Smooth muscle cell (in vitro differentiated cells): Measurements from ENCODE around the gene DBN1. TPM values are rescaled to one million over a fixed set of nuclear protein-coding genes. Genes with fewer than 3 reads are reported as not detected.

ENCODE experiments used
- DNase-seq: peaks from one replicate; lab custom pipeline; 2025; ENCODE audit not compliant: unreplicated experiment; lab: John Stamatoyannopoulos, UW
- H2AFZ ChIP-seq: fragments of 200-600 bp; sonication (generic); 2 replicates; pipeline ENCODE4 v1.6.0; 2016; ENCODE audit warnings: antibody characterized with exemption, low read depth, mild to moderate bottlenecking
- H3F3A ChIP-seq: fragments of 200-600 bp; sonication (generic); 2 replicates; pipeline ENCODE4 v1.6.0; 2017; ENCODE audit warnings: antibody characterized with exemption, low read depth
- H3K27ac ChIP-seq: fragments of 200-600 bp; sonication (generic); 2 replicates; pipeline ENCODE4 v1.5.1; 2016; ENCODE audit warnings: low read depth, mild to moderate bottlenecking
- H3K27me3 ChIP-seq: fragments of 200-600 bp; sonication (generic); 2 replicates; pipeline ENCODE4 v1.6.1; 2016; ENCODE audit warnings: low read depth, mild to moderate bottlenecking
- H3K36me3 ChIP-seq: fragments of 200-600 bp; sonication (generic); 2 replicates; pipeline ENCODE4 v1.5.1; 2016; ENCODE audit warnings: low read depth
- H3K4me1 ChIP-seq: fragments of 200-600 bp; sonication (generic); 2 replicates; pipeline ENCODE4 v1.5.1; 2016; ENCODE audit warnings: low read depth
- H3K4me2 ChIP-seq: fragments of 200-600 bp; sonication (generic); 2 replicates; pipeline ENCODE4 v1.6.0; 2016; ENCODE audit warnings: mild to moderate bottlenecking
- H3K4me3 ChIP-seq: fragments of 200-600 bp; sonication (generic); 2 replicates; pipeline ENCODE4 v1.5.1; 2016; ENCODE audit warnings: mild to moderate bottlenecking
- H3K79me2 ChIP-seq: fragments of 200-600 bp; sonication (generic); 2 replicates; pipeline ENCODE4 v1.6.0; 2016; ENCODE audit warnings: low read depth, mild to moderate bottlenecking
- H3K9ac ChIP-seq: fragments of 200-600 bp; sonication (generic); 2 replicates; pipeline ENCODE4 v1.6.0; 2016; ENCODE audit warnings: low read depth
- H3K9me3 ChIP-seq: fragments of 200-600 bp; sonication (generic); replicated peaks from 2 replicates; pipeline ENCODE4 v1.5.1; 2016; ENCODE audit warnings: low read depth
- H4K20me1 ChIP-seq: fragments of 200-600 bp; sonication (generic); 2 replicates; pipeline ENCODE4 v1.6.0; 2016; ENCODE audit warnings: low read depth
- CTCF ChIP-seq: fragments of 200-600 bp; sonication (generic); IDR thresholded peaks from 2 replicates; pipeline ENCODE4 v1.5.1; 2017; ENCODE audit warnings: borderline replicate concordance, mild to moderate bottlenecking, antibody characterized with exemption; ENCODE audit not compliant: insufficient read depth, poor library complexity, severe bottlenecking
- WGBS: methylation state at CpG from one replicate; pipeline ENCODE4 v1.1.7; 2016; ENCODE audit warnings: low lambda C conversion rate; 5-methylcytosine and 5-hydroxymethylcytosine counted together
- polyA plus RNA-seq: library from polyadenylated mRNA; unstranded; fragments of >200 nt; fragmentation: Nextera tagmentation; extraction: Ambion mirVana; gene quantifications from 2 replicates; pipeline ENCODE4 v1.2.1, GENCODE V29; 2016
- total RNA-seq: library from RNA; depleted of rRNA; stranded (reverse); fragments of >200 nt; gene quantifications from 2 replicates; pipeline ENCODE4 v1.2.3, GENCODE V29; 2014

DBN1 gene
- total and polyA plus RNA-seq, 2 experiments from 2014 or later = 116 to 202 TPM

- peaks cover 4% of the 10 kb centered on the region for H3K36me3 ChIP-seq
- no peak overlapping the region for H3K4me3 ChIP-seq
- no peak for TF ChIP-seq CTCF
- WGBS = 77% methylated on average over 18 of the region's 25 CpGs
- H2AFZ ChIP-seq = no peak overlapping the region
- H3K27me3 ChIP-seq = no peaks in the 10 kb centered on the region
- H3K4me2 ChIP-seq = peak overlapping the region; percentile 26
- H3K4me1 ChIP-seq = peaks cover 25% of the 10 kb centered on the region
- H3F3A ChIP-seq = peaks cover 10% of the 10 kb centered on the region
- DNase-seq = no peak
- peaks cover 88% of the 10 kb centered on the region for H4K20me1 ChIP-seq
- no peaks in the 10 kb centered on the region for H3K9me3 ChIP-seq
- H3K9ac ChIP-seq = no peak overlapping the region
- H3K79me2 ChIP-seq = peaks cover 59% of the 10 kb centered on the region
- peak overlapping the region; percentile 68 for H3K27ac ChIP-seq
Measured at GRCh38 chr5:177468685-177469628, 4.5 kb downstream of the DBN1 start.

GRCh38 chr5:177468329-177468684 is 5.1 kb downstream of the DBN1 start:
- Histone ChIP-seq H4K20me1 (peaks cover 95% of the 10 kb centered on the region), H3K4me2 (no peak overlapping the region), H3K9me3 (no peaks in the 10 kb centered on the region), H3K27ac (peak overlapping the region; percentile 44), H3K9ac (no peak overlapping the region), H3K79me2 (peaks cover 63% of the 10 kb centered on the region), H3K27me3 (no peaks in the 10 kb centered on the region), H2AFZ (no peak overlapping the region), H3K36me3 (peaks cover 4% of the 10 kb centered on the region), H3K4me3 (no peak overlapping the region), H3F3A (peaks cover 13% of the 10 kb centered on the region), H3K4me1 (peaks cover 24% of the 10 kb centered on the region)
- TF ChIP-seq CTCF = no peak
- DNase-seq = no peak
- WGBS = 97% methylated on average over 2 of the region's 2 CpGs

DNA sequence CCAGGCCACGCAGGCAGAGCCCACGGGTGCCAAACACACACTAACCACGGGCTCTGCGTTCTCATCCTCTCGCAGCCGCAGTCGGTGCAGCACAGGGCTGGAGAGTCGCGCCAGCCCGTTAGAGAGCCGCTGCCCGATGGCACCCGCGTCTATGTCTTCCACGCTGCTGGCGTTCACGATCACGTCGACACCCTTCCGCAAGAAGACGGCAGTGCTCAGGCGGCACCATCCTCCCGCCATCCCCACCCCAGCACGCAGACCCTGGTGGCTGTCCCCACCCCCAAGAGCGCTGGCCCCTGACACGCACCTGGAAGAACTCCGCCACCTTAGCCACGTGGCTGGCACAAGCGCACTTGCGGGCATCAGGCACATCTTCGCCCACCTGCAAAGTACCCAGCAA is 6.0 kb downstream of the DBN1 start:
- 95% methylated on average over 26 of the region's 31 CpGs for WGBS
- peaks cover 4% of the 10 kb centered on the region for H3K36me3 ChIP-seq

More for the DNA sequence above, 6.0 kb downstream of the DBN1 start:
- Histone ChIP-seq H3K27ac (no peak overlapping the region), H3K9me3 (no peaks in the 10 kb centered on the region), H4K20me1 (peaks cover 99% of the 10 kb centered on the region), H3K27me3 (no peaks in the 10 kb centered on the region), H3K4me3 (no peak overlapping the region), H3F3A (peaks cover 15% of the 10 kb centered on the region), H2AFZ (no peak overlapping the region), H3K4me1 (peaks cover 23% of the 10 kb centered on the region), H3K9ac (no peak overlapping the region), H3K79me2 (peaks cover 57% of the 10 kb centered on the region), H3K4me2 (no peak overlapping the region)
- no peak for TF ChIP-seq CTCF
- no peak for DNase-seq
